ENCODE measurements around the gene GPR6.

GRCh38 chr6:110015206-110015605 lies 37.1 kb downstream of the GPR6 start:
- TF ChIP-seq GATA2 (IDR thresholded peaks at IDR 0.05; ENCODE audit: low read depth, low read length) (no peak), GATA3 (IDR thresholded peaks at IDR 0.05; ENCODE audit: low read depth, low read length) (no peak)

Data from SH-SY5Y (cell line).